Vagina (tissue), 2 donors: Measurements from ENCODE around the gene FBXO42.

ENCODE experiments used
- CTCF ChIP-seq, 3 experiments: fragments of 450-650 bp in 2 of 3; fragments of 200-600 bp in 1 of 3; sonication (generic) in 1 of 3; IDR thresholded peaks; one replicate each; pipeline ENCODE4 v1.5.1; 2017 to 2019; ENCODE audit warnings: antibody characterized with exemption in 3 of 3, mild to moderate bottlenecking in 2 of 3, moderate library complexity in 2 of 3
- POLR2A ChIP-seq, 2 donors: fragments of 450-650 bp; IDR thresholded peaks; one replicate each; pipeline ENCODE4 v1.6.1; 2017; ENCODE audit warnings: antibody characterized with exemption in 2 of 2, mild to moderate bottlenecking in 2 of 2, moderate library complexity in 2 of 2

- TF ChIP-seq CTCF (IDR thresholded peaks at IDR 0.05) = no peak
- TF ChIP-seq POLR2A (IDR thresholded peaks at IDR 0.05) = no peak
These were observed 26.2 kb upstream of the FBXO42 start for GRCh38 chr1:16378443-16378842.
